AML-193 (cell line): Measurements from ENCODE around the gene FGF14.

Source experiments
- DNase-seq, 2 experiments: peaks; one replicate each; lab custom pipeline; 2025; lab: John Stamatoyannopoulos, UW

FGF14 gene

GRCh38 chr13:101985321-101985720 lies 416.5 kb downstream of the FGF14 start:
- no peak for DNase-seq

- no peak for DNase-seq
These were observed 418.9 kb downstream of the FGF14 start for GRCh38 chr13:101982903-101983302.

GRCh38 chr13:101979825-101980224 lies 422.0 kb downstream of the FGF14 start:
- DNase-seq = no peak

- DNase-seq = no peak
These were observed 423.1 kb downstream of the FGF14 start for GRCh38 chr13:101978552-101979315.

GRCh38 chr13:101977475-101977874 lies 424.4 kb downstream of the FGF14 start:
- no peak for DNase-seq

- DNase-seq = no peak
These were observed 429.7 kb downstream of the FGF14 start for GRCh38 chr13:101972191-101972590.

GRCh38 chr13:101970341-101970740 lies 431.5 kb downstream of the FGF14 start:
- no peak for DNase-seq

GRCh38 chr13:101967781-101968180 lies 434.1 kb downstream of the FGF14 start:
- DNase-seq = no peak

GRCh38 chr13:101967216-101967615 lies 434.6 kb downstream of the FGF14 start:
- no peak for DNase-seq

GRCh38 chr13:101965096-101965495 lies 436.8 kb downstream of the FGF14 start:
- no peak for DNase-seq

GRCh38 chr13:101959016-101959415 lies 442.8 kb downstream of the FGF14 start:
- DNase-seq = no peak

GRCh38 chr13:101955764-101956163 lies 446.1 kb downstream of the FGF14 start:
- DNase-seq = no peak

- DNase-seq = no peak
These were observed 450.7 kb downstream of the FGF14 start for GRCh38 chr13:101951114-101951513.

- DNase-seq = no peak
These were observed 452.2 kb downstream of the FGF14 start for GRCh38 chr13:101949681-101950080.

GRCh38 chr13:101946401-101946800 lies 455.4 kb downstream of the FGF14 start:
- DNase-seq = no peak

- no peak for DNase-seq
These were observed 456.4 kb downstream of the FGF14 start for GRCh38 chr13:101945435-101945834.

- no peak for DNase-seq
These were observed 457.3 kb downstream of the FGF14 start for GRCh38 chr13:101944521-101944920.

GRCh38 chr13:101942535-101943157 lies 459.2 kb downstream of the FGF14 start:
- no peak for DNase-seq

- peak; percentile 20 to 22 for DNase-seq
These were observed 459.8 kb downstream of the FGF14 start for GRCh38 chr13:101942038-101942437.

- peak in 1 of 2 experiments; percentile 12 for DNase-seq
These were observed 460.6 kb downstream of the FGF14 start for GRCh38 chr13:101941095-101941783.

GRCh38 chr13:101939370-101939769 lies 462.5 kb downstream of the FGF14 start:
- DNase-seq = no peak

- no peak for DNase-seq
These were observed 466.0 kb downstream of the FGF14 start for GRCh38 chr13:101935828-101936227.

GRCh38 chr13:101931186-101931585 lies 470.7 kb downstream of the FGF14 start:
- DNase-seq = no peak
